GOT3 (cell line): ENCODE results near the gene KCNJ9.
A peak's percentile ranks its signal among the peaks of the same experiment; 100 is the strongest.
"Not testable (repeated sequence)": the region's sequence is repeated elsewhere in the genome, so short reads cannot be mapped to it uniquely, and the experiment has no call there.

Experiments
- DNase-seq: peaks from one replicate; lab custom pipeline; 2025; ENCODE audit warnings: mixed read lengths; lab: John Stamatoyannopoulos, UW

The KCNJ9 gene

GRCh38 chr1:160103658-160104408 is 22.5 kb downstream of the KCNJ9 start:
- DNase-seq, result no peak

GRCh38 chr1:160104486-160104885 is 23.1 kb downstream of the KCNJ9 start:
- no peak for DNase-seq

GRCh38 chr1:160105155-160105554 is 23.8 kb downstream of the KCNJ9 start:
- DNase-seq, result no peak

GRCh38 chr1:160107512-160107911 is 26.2 kb downstream of the KCNJ9 start:
- no peak for DNase-seq

- no peak for DNase-seq
These were observed 27.7 kb downstream of the KCNJ9 start for GRCh38 chr1:160108888-160109662.

- no peak for DNase-seq
These were observed 28.3 kb downstream of the KCNJ9 start for GRCh38 chr1:160109686-160110085.

GRCh38 chr1:160111462-160111861 is 30.1 kb downstream of the KCNJ9 start:
- DNase-seq, result not testable (repeated sequence)

- no peak for DNase-seq
These were observed 31.0 kb downstream of the KCNJ9 start for GRCh38 chr1:160112357-160112756.

GRCh38 chr1:160113407-160113806 is 32.1 kb downstream of the KCNJ9 start:
- no peak for DNase-seq

GRCh38 chr1:160114085-160114484 is 32.7 kb downstream of the KCNJ9 start:
- DNase-seq, result no peak

- DNase-seq, result no peak
These were observed 34.4 kb downstream of the KCNJ9 start, which contains the start of gene ATP1A2 for GRCh38 chr1:160115545-160116282. Gene ATP1A2, plus strand, starts transcription at chr1:160115759. Its CDS starts 103 bp downstream, at chr1:160115862.

GRCh38 chr1:160116283-160117147 is 35.2 kb downstream of the KCNJ9 start:
- no peak for DNase-seq

- DNase-seq, result no peak
These were observed 36.0 kb downstream of the KCNJ9 start for GRCh38 chr1:160117300-160117699.

- DNase-seq, result no peak
These were observed 36.4 kb downstream of the KCNJ9 start for GRCh38 chr1:160117709-160118183.

- DNase-seq, result no peak
These were observed 37.6 kb downstream of the KCNJ9 start for GRCh38 chr1:160118928-160119327.

GRCh38 chr1:160120797-160121196 is 39.5 kb downstream of the KCNJ9 start:
- DNase-seq, result no peak

GRCh38 chr1:160121388-160121787 is 40.0 kb downstream of the KCNJ9 start:
- no peak for DNase-seq

- DNase-seq, result no peak
These were observed 41.7 kb downstream of the KCNJ9 start for GRCh38 chr1:160122978-160123495.

- DNase-seq, result no peak
These were observed 42.4 kb downstream of the KCNJ9 start for GRCh38 chr1:160123726-160124125.

GRCh38 chr1:160124705-160125478 is 43.6 kb downstream of the KCNJ9 start:
- DNase-seq, result peak; percentile 14
